K562 (cell line): Measurements from ENCODE around the gene SNRNP70.

Experiments
- SMC3 ChIP-seq: conservative IDR thresholded peaks from 2 replicates; pipeline ENCODE4 v1.6.1; 2011; ENCODE audit warnings: low read depth, low read length, improper control_type of control experiment; ENCODE audit not compliant: insufficient read depth
- ZNF431 ChIP-seq: sonication (generic); formaldehyde crosslinking; IDR thresholded peaks from 2 replicates; pipeline ENCODE4 v1.8.0; 2022; ENCODE audit warnings: mild to moderate bottlenecking, missing genetic modification reagents
- TF ChIP-seq, protein P1 (sequence below): fragments of 450-650 bp; IDR thresholded peaks from 2 replicates; pipeline ENCODE4 v1.6.1; 2016

DNA sequence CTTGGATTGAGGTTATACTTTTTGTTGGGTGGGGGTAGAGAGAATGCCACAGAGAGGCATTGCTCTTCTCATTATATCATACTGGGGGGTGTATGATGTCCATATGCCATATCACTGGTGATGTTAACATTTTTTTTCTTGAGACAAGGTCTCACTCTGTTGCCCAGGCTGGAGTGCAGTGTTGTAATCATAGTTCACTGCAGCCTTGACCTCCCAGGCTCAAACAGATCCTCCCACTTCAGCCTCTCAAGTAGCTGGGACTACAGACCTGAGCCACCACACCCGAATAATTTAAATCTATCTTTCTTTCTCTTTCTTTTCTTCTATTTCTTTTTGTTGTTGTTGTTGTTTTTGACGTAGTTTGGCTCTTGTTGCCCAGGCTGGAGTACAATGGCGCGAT lies 4.9 kb upstream of the SNRNP70 start:
- TF ChIP-seq, protein P1, sequence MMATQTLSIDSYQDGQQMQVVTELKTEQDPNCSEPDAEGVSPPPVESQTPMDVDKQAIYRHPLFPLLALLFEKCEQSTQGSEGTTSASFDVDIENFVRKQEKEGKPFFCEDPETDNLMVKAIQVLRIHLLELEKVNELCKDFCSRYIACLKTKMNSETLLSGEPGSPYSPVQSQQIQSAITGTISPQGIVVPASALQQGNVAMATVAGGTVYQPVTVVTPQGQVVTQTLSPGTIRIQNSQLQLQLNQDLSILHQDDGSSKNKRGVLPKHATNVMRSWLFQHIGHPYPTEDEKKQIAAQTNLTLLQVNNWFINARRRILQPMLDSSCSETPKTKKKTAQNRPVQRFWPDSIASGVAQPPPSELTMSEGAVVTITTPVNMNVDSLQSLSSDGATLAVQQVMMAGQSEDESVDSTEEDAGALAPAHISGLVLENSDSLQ: no peak
- TF ChIP-seq SMC3 (no peak), ZNF431 (CRISPR knock-in tag) (no peak)
